NB4 (cell line): ENCODE results near the gene KLHDC9.
A peak's percentile ranks its signal among the peaks of the same experiment; 100 is the strongest.

Experiments
- DNase-seq: peaks from one replicate; pipeline ENCODE4 v3.0.0; 2010; ENCODE audit warnings: low read depth
- H3K4me3 ChIP-seq: one replicate; pipeline ENCODE4 v1.5.1; 2011; ENCODE audit warnings: mild to moderate bottlenecking, low read depth, low read length, moderate library complexity
- CTCF ChIP-seq: IDR thresholded peaks from one replicate; pipeline ENCODE4 v1.5.1; 2012; ENCODE audit warnings: low read depth, low read length
- MYC ChIP-seq: IDR thresholded peaks from 2 replicates; pipeline ENCODE4 v1.6.1; 2011; ENCODE audit warnings: low read depth, low read length
- POLR2A ChIP-seq: IDR thresholded peaks from 2 replicates; pipeline ENCODE4 v1.6.1; 2011; ENCODE audit warnings: mild to moderate bottlenecking; ENCODE audit not compliant: insufficient read length; ENCODE audit errors: extremely low read depth
- TF ChIP-seq, protein P1 (sequence below): IDR thresholded peaks from 2 replicates; pipeline ENCODE4 v1.6.1; 2011; ENCODE audit warnings: low read depth, low read length

KLHDC9 gene

DNA sequence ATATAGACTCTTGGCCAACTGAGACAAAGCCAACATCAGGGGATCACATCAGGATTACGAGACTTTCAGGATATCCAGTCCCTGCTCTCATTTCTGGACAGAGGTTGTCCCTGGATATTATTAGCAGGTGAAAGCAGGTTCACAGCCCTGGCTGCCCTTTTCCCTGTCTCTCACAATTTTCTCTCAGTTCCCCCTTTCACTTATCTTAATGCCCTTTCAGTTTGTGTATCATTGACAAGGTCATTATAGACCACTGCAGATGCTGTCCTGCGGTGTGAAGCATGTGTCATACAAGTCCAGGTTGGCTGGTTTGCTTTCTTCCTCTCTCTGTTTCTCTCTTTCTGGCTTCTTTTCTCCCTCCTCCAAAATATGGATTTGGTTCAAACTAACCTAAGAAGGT lies 2.1 kb upstream of the KLHDC9 start:
- no peak for DNase-seq
- TF ChIP-seq MYC (no peak), CTCF (no peak), POLR2A (no peak)
- TF ChIP-seq, protein P1, sequence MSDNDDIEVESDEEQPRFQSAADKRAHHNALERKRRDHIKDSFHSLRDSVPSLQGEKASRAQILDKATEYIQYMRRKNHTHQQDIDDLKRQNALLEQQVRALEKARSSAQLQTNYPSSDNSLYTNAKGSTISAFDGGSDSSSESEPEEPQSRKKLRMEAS: no peak
- no peak overlapping the region for H3K4me3 ChIP-seq

GRCh38 chr1:161096530-161096929 lies 1.6 kb upstream of the KLHDC9 start:
- DNase-seq: no peak
- no peak for TF ChIP-seq MYC
- no peak for TF ChIP-seq POLR2A
- TF ChIP-seq CTCF: no peak
- H3K4me3 ChIP-seq: no peak overlapping the region

GRCh38 chr1:161099090-161099802 lies 1.1 kb downstream of the KLHDC9 start:
- no peak overlapping the region for H3K4me3 ChIP-seq
- no peak for DNase-seq
- no peak for TF ChIP-seq POLR2A
- no peak for TF ChIP-seq CTCF
- TF ChIP-seq MYC: no peak
- TF ChIP-seq, protein P1: no peak

DNA sequence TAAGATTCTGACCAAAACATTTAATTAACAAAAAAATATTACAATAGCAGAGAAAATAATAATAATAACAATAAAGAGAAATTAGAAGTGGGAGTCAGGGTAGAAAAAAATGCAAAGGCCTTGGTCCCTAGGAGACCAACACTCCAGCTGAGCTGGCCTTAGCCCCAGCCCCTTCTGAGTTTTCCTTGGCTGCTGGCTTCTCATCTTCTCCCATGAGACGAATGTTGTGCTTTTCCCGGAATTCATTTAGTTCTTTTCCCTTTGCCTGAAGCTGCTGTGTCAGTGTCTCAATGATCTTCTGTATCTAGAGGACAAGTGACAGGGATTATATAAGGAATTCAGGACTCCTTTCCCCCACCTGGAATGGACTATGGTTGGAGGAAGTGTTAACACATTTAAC lies 2.4 kb downstream of the KLHDC9 start:
- TF ChIP-seq, protein P1: no peak
- no peak overlapping the region for H3K4me3 ChIP-seq
- DNase-seq: no peak

- no peak overlapping the region for H3K4me3 ChIP-seq
- no peak for TF ChIP-seq MYC
- DNase-seq: no peak
These were observed 8.3 kb downstream of the KLHDC9 start for GRCh38 chr1:161106431-161106830.

DNA sequence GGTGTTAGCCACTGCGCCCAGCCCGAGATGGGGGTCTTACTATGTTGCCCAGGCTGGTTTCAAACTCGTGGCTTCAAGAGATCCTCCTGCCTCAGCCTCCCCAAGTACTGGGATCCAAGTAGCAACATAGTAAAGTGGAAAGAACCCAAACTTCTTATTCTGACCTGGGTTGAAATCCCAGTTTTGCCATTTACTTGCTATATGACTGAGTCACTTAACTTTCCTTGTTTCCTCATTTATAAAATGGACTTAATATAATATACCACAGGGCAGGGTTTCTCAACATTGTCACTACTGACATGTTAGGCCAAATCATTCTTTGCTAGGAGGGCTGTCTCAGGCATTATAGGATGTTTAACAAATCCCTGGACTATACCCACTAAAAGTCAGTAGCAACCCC lies 13.0 kb downstream of the KLHDC9 start:
- no peak overlapping the region for H3K4me3 ChIP-seq
- no peak for DNase-seq
- TF ChIP-seq CTCF (no peak), MYC (no peak)
- TF ChIP-seq, protein P1: no peak

GRCh38 chr1:161111527-161111926 lies 13.4 kb downstream of the KLHDC9 start:
- DNase-seq: peak; percentile 32
- TF ChIP-seq CTCF (no peak), MYC (no peak), POLR2A (no peak)
- TF ChIP-seq, protein P1: no peak
- no peak overlapping the region for H3K4me3 ChIP-seq
